Common myeloid progenitor, CD34-positive (primary cell): ENCODE data around the gene PHOSPHO1.

Experiments
- CTCF ChIA-PET: fragments of 350-600 bp; sonication (Branson Sonifier 250); formaldehyde crosslinking; loops from one replicate; lab custom pipeline; 2021; ENCODE audit warnings: antibody characterized with exemption; lab: Charles Lee
- POLR2A ChIA-PET: fragments of 350-600 bp; sonication (Branson Sonifier 250); formaldehyde crosslinking; loops from one replicate; lab custom pipeline; 2021; ENCODE audit warnings: antibody characterized with exemption; lab: Charles Lee
- DNase-seq, 3 donors: peaks; one replicate each; pipeline versions ENCODE4 v3.0.0 to v3.0.0-alpha.2; 2013
- H3K27ac ChIP-seq, 2 experiments: 1 replicate in 1 of 2; 2 replicates in 1 of 2; pipeline ENCODE4 v1.7.0; 2013; ENCODE audit warnings: inconsistent platforms in 2 of 2, low read length in 2 of 2, mild to moderate bottlenecking in 2 of 2, low read depth in 1 of 2, moderate library complexity in 1 of 2; ENCODE audit not compliant: severe bottlenecking in 2 of 2, insufficient read depth in 1 of 2, poor library complexity in 1 of 2
- H3K27me3 ChIP-seq, 5 experiments: replicated peaks in 2 of 5; 1 replicate in 3 of 5; 2 replicates in 2 of 5; pipeline versions ENCODE4 v1.6.1 to v1.7.0; 2013; ENCODE audit warnings: low read length in 4 of 5, mild to moderate bottlenecking in 2 of 5, moderate library complexity in 2 of 5, inconsistent platforms in 1 of 5; ENCODE audit not compliant: insufficient read depth in 5 of 5, control insufficient read depth in 4 of 5
- H3K36me3 ChIP-seq, 4 experiments: 1 replicate in 2 of 4; 2 replicates in 2 of 4; pipeline versions ENCODE4 v1.6.1 to v1.7.0; 2013; ENCODE audit warnings: low read length in 3 of 4, control low read depth in 1 of 4, mild to moderate bottlenecking in 1 of 4; ENCODE audit not compliant: control insufficient read depth in 4 of 4, insufficient read depth in 4 of 4
- H3K4me1 ChIP-seq, 4 experiments: 1 replicate in 3 of 4; 2 replicates in 1 of 4; pipeline versions ENCODE4 v1.6.1 to v1.7.1; 2013; ENCODE audit warnings: low read length in 3 of 4, mild to moderate bottlenecking in 3 of 4, control low read depth in 1 of 4, inconsistent platforms in 1 of 4, moderate library complexity in 1 of 4; ENCODE audit not compliant: control insufficient read depth in 4 of 4, insufficient read depth in 4 of 4; ENCODE audit errors: control extremely low read depth in 1 of 4
- H3K4me3 ChIP-seq, 7 experiments: 1 replicate in 4 of 7; 2 replicates in 3 of 7; pipeline versions ENCODE4 v1.5.1 to v1.7.0; 2013; ENCODE audit warnings: mild to moderate bottlenecking in 7 of 7, low read length in 6 of 7, moderate library complexity in 6 of 7, inconsistent platforms in 2 of 7, low read depth in 2 of 7, control low read depth in 1 of 7; ENCODE audit not compliant: insufficient read depth in 4 of 7, control insufficient read depth in 1 of 7; ENCODE audit errors: extremely low read depth in 1 of 7
- H3K9me3 ChIP-seq, 5 experiments: 1 replicate in 4 of 5; 2 replicates in 1 of 5; pipeline versions ENCODE4 v1.6.1 to v1.7.1; 2013; ENCODE audit warnings: low read length in 4 of 5, mild to moderate bottlenecking in 2 of 5, inconsistent platforms in 1 of 5, low read depth in 1 of 5, moderate library complexity in 1 of 5; ENCODE audit not compliant: control insufficient read depth in 4 of 5, insufficient read depth in 2 of 5; ENCODE audit errors: control extremely low read depth in 1 of 5
- WGBS: methylation state at CpG from one replicate; pipeline ENCODE4 v1.1.5; 2013; ENCODE audit not compliant: insufficient coverage; 5-methylcytosine and 5-hydroxymethylcytosine counted together

The PHOSPHO1 gene

DNA sequence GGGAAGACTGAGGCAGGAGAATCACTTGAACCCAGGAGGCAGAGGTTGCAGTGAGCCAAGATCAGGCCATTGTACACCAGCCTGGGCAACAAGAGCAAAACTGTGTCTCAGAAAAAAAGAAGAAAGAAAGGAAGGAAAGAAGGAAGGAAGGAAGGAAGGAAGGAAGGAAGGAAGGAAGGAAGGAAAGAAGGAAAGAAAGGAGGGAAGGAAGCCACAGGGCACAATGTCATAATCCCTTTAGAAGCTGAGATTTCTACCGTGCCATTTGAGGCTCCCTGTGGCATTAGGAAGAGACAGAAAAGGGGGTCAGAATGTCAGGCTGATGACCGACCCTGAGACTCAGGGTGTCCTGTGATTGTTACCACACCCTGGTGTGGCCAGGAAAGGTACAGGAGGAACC, 26.8 kb downstream of the PHOSPHO1 start:
- 89% methylated on average over 1 of the region's 2 CpGs for WGBS
- Histone ChIP-seq H3K36me3 (no peaks in the 10 kb centered on the region), H3K4me1 (peaks cover 0 to 7% (median 0%) of the 10 kb centered on the region in 4 experiments), H3K4me3 (no peak overlapping the region), H3K9me3 (no peaks in the 10 kb centered on the region), H3K27ac (no peak overlapping the region), H3K27me3 (no peaks in the 10 kb centered on the region)
- no peak for DNase-seq
- ChIA-PET POLR2A (no interaction called here), CTCF (no interaction called here)

DNA sequence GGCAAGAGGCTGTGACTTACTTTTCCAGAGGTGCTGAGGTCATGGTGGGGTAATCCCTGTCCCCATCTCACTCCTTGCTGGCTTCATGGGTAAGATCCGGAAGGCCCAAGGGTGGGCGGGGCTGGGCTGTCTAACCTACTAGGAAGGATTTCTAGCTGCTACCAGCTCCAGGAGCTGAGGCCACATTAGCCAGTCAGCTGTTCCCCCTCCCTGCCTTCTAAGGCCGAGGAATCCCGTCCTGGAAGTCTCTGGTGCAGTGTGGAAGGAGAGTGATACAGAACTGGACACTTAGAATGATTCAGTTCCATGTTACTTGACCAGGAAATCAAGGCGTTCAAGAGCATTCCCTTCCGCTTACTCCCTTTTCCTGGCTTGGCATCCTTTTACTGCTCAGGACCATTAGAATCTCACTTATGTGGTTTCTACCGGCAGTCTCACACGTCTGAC, 29.1 kb downstream of the PHOSPHO1 start:
- H3K4me1 ChIP-seq: peaks cover 0 to 2% (median 0%) of the 10 kb centered on the region in 4 experiments
- no peaks in the 10 kb centered on the region for H3K27me3 ChIP-seq
- H3K27ac ChIP-seq: no peak overlapping the region
- no peaks in the 10 kb centered on the region for H3K36me3 ChIP-seq
- no peaks in the 10 kb centered on the region for H3K9me3 ChIP-seq
- H3K4me3 ChIP-seq: no peak overlapping the region
- WGBS: 96% methylated on average over 7 of the region's 8 CpGs
- CTCF ChIA-PET: interaction anchor here (1.5 to 1.7 kb wide), 2 partner anchors 11 to 207 kb away, joined by 3 to 5 read pairs; no protein-coding TSS in a partner anchor
- POLR2A ChIA-PET: no interaction called here
- no peak for DNase-seq

DNA sequence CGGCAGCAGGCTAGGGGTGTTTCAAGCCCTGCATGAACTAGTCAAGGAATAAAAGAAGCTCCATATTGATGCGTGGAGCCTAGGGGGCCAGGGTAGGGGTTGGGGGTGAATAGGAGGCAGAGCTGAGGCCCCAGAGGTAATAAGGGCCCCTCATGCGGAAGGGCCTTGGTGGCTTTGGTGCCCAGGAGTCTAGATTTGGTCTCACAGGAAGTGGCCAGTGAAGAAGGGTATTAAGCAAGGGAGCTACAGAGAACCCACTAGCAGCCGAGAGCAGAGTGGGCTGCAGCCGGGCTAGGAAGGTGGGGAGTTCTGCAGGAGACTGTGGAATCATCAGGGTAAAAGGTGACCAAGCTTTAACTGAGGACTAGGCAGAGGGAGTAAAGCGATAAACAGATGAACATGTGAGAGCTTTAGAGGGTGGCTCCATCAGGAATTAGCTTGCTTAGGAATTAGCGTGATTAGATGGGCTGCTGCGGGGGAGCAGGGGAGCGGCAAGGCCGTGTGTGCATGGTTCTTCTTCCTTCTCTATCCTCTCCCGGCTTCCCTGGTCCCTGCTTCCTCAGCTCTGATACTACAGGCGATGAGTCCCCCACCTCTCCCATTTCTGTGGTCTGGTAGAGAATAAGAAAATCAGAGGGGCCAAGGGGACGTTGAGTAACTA, 30.0 kb downstream of the PHOSPHO1 start:
- ChIA-PET CTCF (interaction anchor here (0.6 to 2.8 kb wide), 5 partner anchors 9 to 208 kb away, joined by 3 to 12 read pairs (median 3); no protein-coding TSS in a partner anchor), POLR2A (no interaction called here)
- DNase-seq: no peak
- no peaks in the 10 kb centered on the region for H3K9me3 ChIP-seq
- no peak overlapping the region for H3K4me3 ChIP-seq
- 100% methylated on average over 8 of the region's 13 CpGs for WGBS
- no peaks in the 10 kb centered on the region for H3K27me3 ChIP-seq
- no peak overlapping the region for H3K27ac ChIP-seq
- H3K4me1 ChIP-seq: peaks cover 0 to 2% (median 0%) of the 10 kb centered on the region in 4 experiments
- H3K36me3 ChIP-seq: no peaks in the 10 kb centered on the region

DNA sequence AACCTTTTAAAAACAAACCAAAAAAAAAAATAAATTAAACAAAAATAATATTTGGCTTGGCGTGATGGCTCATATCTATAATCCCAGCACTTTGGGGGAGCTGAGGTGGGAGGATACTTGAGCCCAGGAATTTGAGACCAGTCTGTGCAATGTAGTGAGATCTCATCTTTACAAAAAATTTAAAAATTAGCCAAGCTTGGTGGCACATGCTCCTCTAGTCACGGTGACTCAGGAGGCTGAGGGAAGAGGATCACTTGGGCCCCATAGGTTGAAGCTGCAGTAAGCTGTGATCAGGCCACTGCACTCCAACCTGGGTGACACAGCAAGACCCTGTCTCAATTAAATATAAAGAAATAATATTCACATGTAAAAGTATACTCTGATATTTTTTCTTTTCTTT, 32.4 kb downstream of the PHOSPHO1 start:
- DNase-seq: no peak
- no CpG with 5 or more reads among the region's 2 CpGs for WGBS
- H3K27me3 ChIP-seq: no peaks in the 10 kb centered on the region
- ChIA-PET POLR2A (interaction anchor here (0.7 kb wide), 1 partner anchor 38 kb away, joined by 6 read pairs; no protein-coding TSS in a partner anchor), CTCF (interaction anchor here (1.0 to 2.8 kb wide), 3 partner anchors 24 to 29 kb away, joined by 3 to 12 read pairs (median 9); no protein-coding TSS in a partner anchor)
- H3K4me3 ChIP-seq: no peak overlapping the region
- no peaks in the 10 kb centered on the region for H3K9me3 ChIP-seq
- peaks cover 0 to 15% (median 10%) of the 10 kb centered on the region in 4 experiments for H3K4me1 ChIP-seq
- H3K27ac ChIP-seq: no peak overlapping the region
- no peaks in the 10 kb centered on the region for H3K36me3 ChIP-seq

DNA sequence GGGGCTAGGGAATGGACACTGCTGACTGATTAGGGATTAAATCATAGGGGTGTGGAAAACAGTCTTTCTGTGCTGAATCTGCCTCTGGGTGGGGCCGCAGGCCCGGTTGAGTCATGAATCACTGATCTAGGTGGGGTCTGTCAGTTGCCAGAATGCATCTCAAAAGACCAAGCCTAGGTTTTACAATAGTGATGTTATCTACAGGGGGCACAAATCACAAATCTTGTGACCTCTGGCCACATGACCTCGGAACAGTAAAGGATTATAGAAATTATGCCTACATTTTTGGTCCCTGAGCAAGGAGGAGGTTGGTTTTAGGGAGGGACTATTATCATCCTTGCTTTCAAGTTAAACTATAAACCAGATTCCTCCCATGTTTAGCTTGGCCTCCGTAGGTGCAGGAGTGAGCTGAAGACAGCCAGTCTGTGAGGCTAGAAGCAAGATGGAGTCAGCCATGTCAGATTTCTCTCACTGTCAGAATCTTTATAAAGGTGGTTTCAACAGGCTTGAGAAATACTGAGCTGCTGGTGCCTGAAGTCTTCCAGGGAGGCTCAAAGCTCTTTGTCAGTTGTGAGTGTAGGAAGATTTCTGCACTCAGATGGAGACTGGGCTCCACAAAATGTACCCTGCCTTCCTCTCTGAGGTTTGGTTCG, 33.1 kb downstream of the PHOSPHO1 start:
- no peaks in the 10 kb centered on the region for H3K27me3 ChIP-seq
- WGBS: 87% methylated on average over 3 of the region's 5 CpGs
- H3K27ac ChIP-seq: no peak overlapping the region
- H3K9me3 ChIP-seq: no peaks in the 10 kb centered on the region
- ChIA-PET POLR2A (no interaction called here), CTCF (interaction anchor here (1.0 to 2.8 kb wide), 2 partner anchors 25 to 28 kb away, joined by 3 to 12 read pairs; no protein-coding TSS in a partner anchor)
- DNase-seq: no peak
- no peak overlapping the region for H3K4me3 ChIP-seq
- peaks cover 0 to 18% (median 12%) of the 10 kb centered on the region in 4 experiments for H3K4me1 ChIP-seq
- H3K36me3 ChIP-seq: no peaks in the 10 kb centered on the region

DNA sequence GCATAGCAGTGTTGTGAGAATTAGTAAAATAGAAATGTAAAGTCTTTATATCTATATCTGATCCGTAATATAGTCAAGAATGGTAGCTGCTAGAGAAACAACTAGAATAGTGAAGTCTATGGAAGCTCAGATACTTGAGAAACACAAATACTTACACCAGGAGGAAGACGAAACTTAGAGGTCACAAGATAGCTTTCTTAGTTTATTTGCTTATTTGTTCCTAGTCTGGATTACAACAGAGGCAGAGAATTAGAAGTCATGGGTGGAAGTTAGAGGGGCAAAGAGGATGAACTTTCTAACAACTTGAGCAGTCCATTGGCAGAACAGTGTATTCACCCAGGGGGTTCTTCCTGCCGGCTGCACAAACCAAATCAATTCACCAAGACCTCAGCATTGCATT, 34.1 kb downstream of the PHOSPHO1 start:
- POLR2A ChIA-PET: no interaction called here
- H3K4me3 ChIP-seq: no peak overlapping the region
- H3K4me1 ChIP-seq: peaks cover 0 to 23% (median 18%) of the 10 kb centered on the region in 4 experiments
- H3K27ac ChIP-seq: no peak overlapping the region
- H3K27me3 ChIP-seq: no peaks in the 10 kb centered on the region
- no peaks in the 10 kb centered on the region for H3K36me3 ChIP-seq
- 100% methylated on average over 1 of the region's 3 CpGs for WGBS
- DNase-seq: no peak
- no peaks in the 10 kb centered on the region for H3K9me3 ChIP-seq
- CTCF ChIA-PET: interaction anchor here (1.1 to 2.6 kb wide), 2 partner anchors 13 to 94 kb away, joined by 3 to 7 read pairs; no protein-coding TSS in a partner anchor

DNA sequence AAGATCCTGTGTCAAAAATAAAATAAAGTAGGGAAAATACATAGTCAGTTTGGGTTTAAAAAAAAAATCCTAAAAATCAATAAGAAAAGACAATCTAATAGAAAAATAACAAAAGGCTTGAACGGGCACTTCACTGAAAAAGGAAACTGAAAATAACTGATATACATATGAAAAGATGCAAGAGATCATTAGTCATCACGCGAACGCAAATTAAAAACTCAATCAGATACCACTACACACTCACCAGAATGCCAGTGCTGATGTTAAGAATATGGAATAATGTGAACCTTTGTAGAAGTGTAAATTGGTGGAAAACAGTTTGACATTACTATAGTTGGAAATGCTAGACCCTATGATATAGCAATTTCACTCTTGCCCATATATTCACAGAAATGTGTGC, 34.8 kb downstream of the PHOSPHO1 start:
- WGBS: no CpG with 5 or more reads among the region's 4 CpGs
- POLR2A ChIA-PET: no interaction called here
- no peaks in the 10 kb centered on the region for H3K27me3 ChIP-seq
- H3K27ac ChIP-seq: no peak overlapping the region
- H3K9me3 ChIP-seq: no peaks in the 10 kb centered on the region
- no peaks in the 10 kb centered on the region for H3K36me3 ChIP-seq
- peaks cover 0 to 26% (median 21%) of the 10 kb centered on the region in 4 experiments for H3K4me1 ChIP-seq
- no peak for DNase-seq
- CTCF ChIA-PET: interaction anchor here (2.1 to 6.2 kb wide), 3 partner anchors 27 to 95 kb away, joined by 7 to 68 read pairs (median 7); no protein-coding TSS in a partner anchor
- no peak overlapping the region for H3K4me3 ChIP-seq
